ENCODE measurements around the gene ECT2.
"Not testable (repeated sequence)": the region's sequence is repeated elsewhere in the genome, so short reads cannot be mapped to it uniquely, and the experiment has no call there.

ECT2 gene

GRCh38 chr3:172726380-172726779 is 24.1 kb upstream of the ECT2 start:
- DNase-seq (ENCODE audit: extremely low read depth in 1 of 2, low read depth in 1 of 2) = no peak

- DNase-seq (ENCODE audit: extremely low read depth in 1 of 2, low read depth in 1 of 2) = no peak
Observed at GRCh38 chr3:172735014-172735413, 15.5 kb upstream of the ECT2 start.

GRCh38 chr3:172739462-172739861 is 11.1 kb upstream of the ECT2 start:
- DNase-seq (ENCODE audit: extremely low read depth in 1 of 2, low read depth in 1 of 2) = no peak

- DNase-seq (ENCODE audit: extremely low read depth in 1 of 2, low read depth in 1 of 2) = no peak
Observed at GRCh38 chr3:172746475-172746874, 4.1 kb upstream of the ECT2 start.

GRCh38 chr3:172749230-172749965 is 1.1 kb upstream of the ECT2 start:
- no peak for DNase-seq (ENCODE audit: extremely low read depth in 1 of 2, low read depth in 1 of 2)

- no peak for DNase-seq (ENCODE audit: extremely low read depth in 1 of 2, low read depth in 1 of 2)
Observed at GRCh38 chr3:172750069-172750367, 508 bp upstream of the ECT2 start.

- no peak for DNase-seq (ENCODE audit: extremely low read depth in 1 of 2, low read depth in 1 of 2)
Observed at GRCh38 chr3:172751175-172751704, 714 bp downstream of the ECT2 start.

- DNase-seq (ENCODE audit: extremely low read depth in 1 of 2, low read depth in 1 of 2) = no peak
Observed at GRCh38 chr3:172752651-172753050, 2.1 kb downstream of the ECT2 start.

GRCh38 chr3:172753125-172753524 is 2.6 kb downstream of the ECT2 start:
- no peak for DNase-seq (ENCODE audit: extremely low read depth in 1 of 2, low read depth in 1 of 2)

- not testable (repeated sequence) for DNase-seq (ENCODE audit: extremely low read depth in 1 of 2, low read depth in 1 of 2)
Observed at GRCh38 chr3:172760416-172760815, 9.9 kb downstream of the ECT2 start.

- DNase-seq (ENCODE audit: extremely low read depth in 1 of 2, low read depth in 1 of 2) = no peak
Observed at GRCh38 chr3:172766241-172766640, 15.7 kb downstream of the ECT2 start.

- no peak for DNase-seq (ENCODE audit: extremely low read depth in 1 of 2, low read depth in 1 of 2)
Observed at GRCh38 chr3:172766718-172767405, 16.3 kb downstream of the ECT2 start.

- no peak for DNase-seq (ENCODE audit: extremely low read depth in 1 of 2, low read depth in 1 of 2)
Observed at GRCh38 chr3:172770382-172770781, 19.9 kb downstream of the ECT2 start.

GRCh38 chr3:172771672-172772071 is 21.1 kb downstream of the ECT2 start:
- no peak for DNase-seq (ENCODE audit: extremely low read depth in 1 of 2, low read depth in 1 of 2)

GRCh38 chr3:172776049-172776717 is 25.7 kb downstream of the ECT2 start:
- no peak for DNase-seq (ENCODE audit: extremely low read depth in 1 of 2, low read depth in 1 of 2)

- no peak for DNase-seq (ENCODE audit: extremely low read depth in 1 of 2, low read depth in 1 of 2)
Observed at GRCh38 chr3:172777901-172778300, 27.4 kb downstream of the ECT2 start.

- no peak for DNase-seq (ENCODE audit: extremely low read depth in 1 of 2, low read depth in 1 of 2)
Observed at GRCh38 chr3:172782235-172782634, 31.7 kb downstream of the ECT2 start.

- DNase-seq (ENCODE audit: extremely low read depth in 1 of 2, low read depth in 1 of 2) = no peak
Observed at GRCh38 chr3:172786036-172786435, 35.5 kb downstream of the ECT2 start.

GRCh38 chr3:172787019-172787418 is 36.5 kb downstream of the ECT2 start:
- no peak for DNase-seq (ENCODE audit: extremely low read depth in 1 of 2, low read depth in 1 of 2)

- DNase-seq (ENCODE audit: extremely low read depth in 1 of 2, low read depth in 1 of 2) = no peak
Observed at GRCh38 chr3:172787746-172788145, 37.2 kb downstream of the ECT2 start.

GRCh38 chr3:172799246-172799645 is 48.7 kb downstream of the ECT2 start:
- no peak for DNase-seq (ENCODE audit: extremely low read depth in 1 of 2, low read depth in 1 of 2)

- DNase-seq (ENCODE audit: extremely low read depth in 1 of 2, low read depth in 1 of 2) = no peak
Observed at GRCh38 chr3:172800156-172800555, 49.6 kb downstream of the ECT2 start.
